B cell (primary cell): ENCODE results near the gene MSH3. TPM values are rescaled to one million over a fixed set of nuclear protein-coding genes. Genes with fewer than 3 reads are reported as not detected.

Experiments used
- ATAC-seq: fragments of 200-7000 bp; cut with Tn5 transposase; one replicate; pipeline ENCODE4 v1.10.0; 2021; ENCODE audit warnings: low read depth, mild to moderate bottlenecking, moderate number of reproducible peaks, moderate library complexity
- CTCF ChIA-PET: fragments of 350-600 bp; sonication (Branson Sonifier 250); formaldehyde crosslinking; loops from one replicate; lab custom pipeline; 2021; ENCODE audit warnings: antibody characterized with exemption, inconsistent platforms; lab: Charles Lee
- POLR2A ChIA-PET: fragments of 350-600 bp; sonication (Branson Sonifier 250); formaldehyde crosslinking; loops from one replicate; lab custom pipeline; 2021; ENCODE audit warnings: antibody characterized with exemption; lab: Charles Lee
- DNase-seq: peaks from one replicate; pipeline ENCODE4 v3.0.0; 2013
- H2AFZ ChIP-seq: 2 replicates; pipeline ENCODE4 v1.6.1; 2012; ENCODE audit warnings: mild to moderate bottlenecking, low read depth, low read length; ENCODE audit not compliant: insufficient read depth, poor library complexity, severe bottlenecking
- H3K27ac ChIP-seq, 2 donors: 1 replicate in 1 of 2; 2 replicates in 1 of 2; pipeline ENCODE4 v1.5.1; 2012 to 2013; ENCODE audit warnings: low read length in 2 of 2, mild to moderate bottlenecking in 2 of 2, moderate library complexity in 1 of 2
- H3K27me3 ChIP-seq, 4 experiments: fragments of 200-600 bp in 1 of 4; sonication (generic) in 1 of 4; replicated peaks in 1 of 4; 1 replicate in 2 of 4; 2 replicates in 2 of 4; pipeline versions ENCODE4 v1.6.1 to v1.7.0; 2013 to 2016; ENCODE audit warnings: low read length in 3 of 4, mild to moderate bottlenecking in 2 of 4, mixed read lengths in 1 of 4, moderate library complexity in 1 of 4; ENCODE audit not compliant: insufficient read depth in 4 of 4, control insufficient read depth in 3 of 4; ENCODE audit errors: control extremely low read depth in 1 of 4
- H3K36me3 ChIP-seq, 2 experiments: replicated peaks in 1 of 2; 1 replicate in 1 of 2; 2 replicates in 1 of 2; pipeline versions ENCODE4 v1.6.1 to v1.7.1; 2013; ENCODE audit warnings: low read length in 1 of 2; ENCODE audit not compliant: insufficient read depth in 2 of 2, control insufficient read depth in 1 of 2; ENCODE audit errors: control extremely low read depth in 1 of 2, extremely low read depth in 1 of 2
- H3K4me1 ChIP-seq, 2 donors: fragments of 200-600 bp in 1 of 2; sonication (generic) in 1 of 2; 1 replicate in 1 of 2; 2 replicates in 1 of 2; pipeline versions ENCODE4 v1.5.1 to v1.6.1; 2013 to 2017; ENCODE audit warnings: low read length in 2 of 2; ENCODE audit not compliant: control insufficient read depth in 2 of 2, insufficient read depth in 2 of 2
- H3K4me2 ChIP-seq: replicated peaks from 2 replicates; pipeline ENCODE3; 2012; ENCODE audit warnings: mild to moderate bottlenecking, low read depth, low read length; ENCODE audit not compliant: poor library complexity, severe bottlenecking
- H3K4me3 ChIP-seq, 5 experiments: fragments of 200-600 bp in 1 of 5; sonication (generic) in 1 of 5; 1 replicate in 3 of 5; 2 replicates in 2 of 5; pipeline versions ENCODE4 v1.5.1 to v1.7.0; 2011 to 2016; ENCODE audit warnings: low read length in 4 of 5, mild to moderate bottlenecking in 4 of 5, low read depth in 2 of 5, control low read depth in 1 of 5, moderate library complexity in 1 of 5; ENCODE audit not compliant: insufficient read depth in 1 of 5; ENCODE audit errors: control extremely low read depth in 1 of 5, extremely low read depth in 1 of 5
- H3K79me2 ChIP-seq: fragments of 200-600 bp; sonication (generic); one replicate; pipeline ENCODE4 v1.6.0; 2016; ENCODE audit warnings: low read length; ENCODE audit not compliant: control insufficient read depth, insufficient read depth
- H3K9ac ChIP-seq: fragments of 200-600 bp; sonication (generic); 2 replicates; pipeline ENCODE4 v1.6.1; 2017; ENCODE audit warnings: mild to moderate bottlenecking, low read length, moderate library complexity
- H3K9me3 ChIP-seq, 3 donors: one replicate each; pipeline versions ENCODE4 v1.6.1 to v1.7.1; 2013; ENCODE audit warnings: low read length in 2 of 3; ENCODE audit not compliant: control insufficient read depth in 2 of 3, insufficient read depth in 1 of 3; ENCODE audit errors: control extremely low read depth in 1 of 3
- H4K20me1 ChIP-seq: 2 replicates; pipeline ENCODE4 v1.6.0; 2012; ENCODE audit warnings: mild to moderate bottlenecking, low read length; ENCODE audit not compliant: insufficient read depth, control insufficient read depth, poor library complexity, severe bottlenecking
- H3K27ac Mint-ChIP-seq: one replicate; pipeline ENCODE4 v1.8.0; 2021; ENCODE audit warnings: mixed read lengths
- H3K27me3 Mint-ChIP-seq: one replicate; pipeline ENCODE4 v1.8.0; 2021; ENCODE audit warnings: mixed read lengths
- H3K4me1 Mint-ChIP-seq: one replicate; pipeline ENCODE4 v1.8.0; 2021; ENCODE audit warnings: mixed read lengths
- H3K4me3 Mint-ChIP-seq: one replicate; pipeline ENCODE4 v1.8.0; 2021; ENCODE audit warnings: mixed read lengths
- H3K9me3 Mint-ChIP-seq: one replicate; pipeline ENCODE4 v1.8.0; 2022; ENCODE audit warnings: mixed read lengths; ENCODE audit not compliant: insufficient read depth
- CTCF ChIP-seq: fragments of 200-600 bp; IDR thresholded peaks from one replicate; pipeline ENCODE4 v1.8.0; 2022; ENCODE audit warnings: antibody characterized with exemption, mild to moderate bottlenecking
- EZH2 ChIP-seq: IDR thresholded peaks from 2 replicates; pipeline ENCODE4 v1.6.1; 2012; ENCODE audit warnings: borderline replicate concordance, low read depth, mild to moderate bottlenecking, moderate library complexity, low read length; ENCODE audit not compliant: insufficient read depth, poor library complexity, severe bottlenecking
- WGBS: methylation state at CpG from one replicate; pipeline ENCODE4 v1.1.5; 2013; ENCODE audit warnings: missing lambda C conversion rate; ENCODE audit not compliant: insufficient coverage; 5-methylcytosine and 5-hydroxymethylcytosine counted together
- intact Hi-C: fragments of 100-400 bp; cut with micrococcal nuclease; formaldehyde crosslinking; loops from one replicate; pipeline ENCODE4 v1.10.0; 2022
- polyA plus RNA-seq: library from polyadenylated mRNA; depleted of rRNA; stranded (reverse); fragments of >200 nt; gene quantifications from 2 replicates; pipeline ENCODE4 v1.2.3, GENCODE V29; 2012
- total RNA-seq, 2 donors: library from RNA; stranded (reverse); fragments of 120-200 nt in 1 of 2; gene quantifications; 1 replicate in 1 of 2; 2 replicates in 1 of 2; pipeline versions ENCODE4 v1.2.3 to v1.2.4, GENCODE V29; 2013 to 2022

The MSH3 gene
- total and polyA plus RNA-seq, 2 donors (not counting 1 experiment from before 2014, with no cell fraction given) = 3.5 to 26.3 TPM

DNA sequence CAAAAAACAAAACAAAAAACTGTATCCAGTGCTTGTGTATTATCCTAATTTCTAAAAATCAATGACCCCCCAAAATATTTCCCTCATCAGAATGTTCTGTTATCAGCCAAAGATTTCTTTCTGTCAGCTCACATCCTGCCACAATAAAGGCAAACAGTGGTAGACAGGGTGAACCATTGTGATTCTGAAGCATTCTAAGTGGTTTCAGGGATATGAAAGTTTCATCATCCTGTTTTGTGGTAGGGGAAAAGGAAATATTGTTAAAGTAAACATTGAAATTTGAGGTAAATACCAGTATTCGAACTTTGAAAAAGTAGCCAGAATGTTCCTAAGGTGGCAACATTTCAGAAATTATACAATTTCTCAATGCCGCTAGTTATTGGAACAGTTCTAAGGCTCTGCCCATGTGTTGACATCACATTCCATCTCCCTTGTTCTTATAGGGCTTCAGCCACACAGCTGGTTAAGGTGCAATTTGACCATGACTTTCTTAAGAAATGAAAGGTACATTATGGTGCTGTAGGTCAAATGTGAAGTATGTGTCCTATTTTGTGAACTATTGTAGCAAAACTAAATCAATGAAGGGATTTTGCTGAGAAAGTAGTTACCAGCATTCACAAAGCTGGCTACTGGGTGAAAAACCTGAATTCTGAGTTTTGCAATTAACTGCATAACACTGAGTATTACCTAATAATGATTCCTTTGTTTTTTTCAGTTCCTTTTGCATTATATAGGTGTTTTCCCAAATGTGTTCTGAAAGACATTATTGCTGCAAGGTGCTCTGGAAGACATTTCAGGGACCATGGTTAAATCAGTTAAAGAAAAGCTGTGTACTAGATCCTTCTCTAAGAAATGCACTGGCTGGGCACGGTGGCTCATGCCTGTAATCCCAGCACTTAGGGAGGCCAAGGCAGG, 198.1 kb downstream of the MSH3 start:
- no peak for TF ChIP-seq EZH2
- no peak for TF ChIP-seq CTCF
- H3K36me3 ChIP-seq = peaks cover 3 to 28% of the 10 kb centered on the region in 2 experiments
- no peaks in the 10 kb centered on the region for H3K4me1 ChIP-seq
- H3K9ac ChIP-seq = no peak overlapping the region
- H3K4me2 ChIP-seq = no peak overlapping the region
- WGBS = 100% methylated on average over 2 of the region's 3 CpGs
- no peak overlapping the region for H2AFZ ChIP-seq
- no peak overlapping the region for H3K27ac ChIP-seq
- no peak overlapping the region for H3K27ac Mint-ChIP-seq
- no peaks in the 10 kb centered on the region for H3K27me3 ChIP-seq
- H3K27me3 Mint-ChIP-seq = no peaks in the 10 kb centered on the region
- peaks cover 3 to 20% (median 17%) of the 10 kb centered on the region in 3 donors for H3K9me3 ChIP-seq
- intact Hi-C loops = no loop called here
- ChIA-PET POLR2A (no interaction called here), CTCF (no interaction called here)
- peaks cover 8% of the 10 kb centered on the region for H3K9me3 Mint-ChIP-seq
- H3K4me1 Mint-ChIP-seq = no peaks in the 10 kb centered on the region
- no peak overlapping the region for H3K4me3 Mint-ChIP-seq
- ATAC-seq (no peak), DNase-seq (no peak)
- H3K4me3 ChIP-seq = no peak overlapping the region
- H3K79me2 ChIP-seq = no peaks in the 10 kb centered on the region
- no peaks in the 10 kb centered on the region for H4K20me1 ChIP-seq

DNA sequence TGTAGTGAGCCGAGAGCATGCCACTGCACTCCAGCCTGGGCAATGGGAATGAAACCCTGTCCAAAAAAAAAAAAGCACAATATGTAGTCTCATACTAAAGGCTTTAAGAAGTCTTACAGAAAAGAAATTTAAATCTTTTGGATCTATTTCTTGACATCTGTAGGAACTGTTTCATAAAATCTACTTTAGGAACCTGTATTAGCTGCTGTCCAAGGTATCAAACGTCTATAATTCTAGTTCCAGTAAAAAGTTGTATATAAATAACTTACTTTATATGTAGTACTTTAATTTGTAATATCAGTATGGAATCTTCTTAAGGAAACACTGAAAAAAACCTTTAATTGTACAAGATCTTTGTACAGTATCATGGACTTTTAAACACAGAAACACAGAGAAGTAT, 199.0 kb downstream of the MSH3 start:
- Histone ChIP-seq H3K4me1 (no peaks in the 10 kb centered on the region), H3K9me3 (peaks cover 4 to 22% (median 13%) of the 10 kb centered on the region in 3 donors), H3K27me3 (no peaks in the 10 kb centered on the region), H3K4me3 (no peak overlapping the region), H3K4me2 (no peak overlapping the region), H4K20me1 (no peaks in the 10 kb centered on the region), H3K27ac (no peak overlapping the region), H3K79me2 (no peaks in the 10 kb centered on the region), H3K9ac (no peak overlapping the region), H3K36me3 (peaks cover 3 to 27% of the 10 kb centered on the region in 2 experiments), H2AFZ (no peak overlapping the region)
- TF ChIP-seq EZH2 = no peak
- TF ChIP-seq CTCF = no peak
- Mint-ChIP-seq H3K9me3 (peaks cover 8% of the 10 kb centered on the region), H3K4me3 (no peak overlapping the region), H3K27ac (no peak overlapping the region), H3K27me3 (no peaks in the 10 kb centered on the region), H3K4me1 (no peaks in the 10 kb centered on the region)
- 100% methylated on average over 1 of the region's 2 CpGs for WGBS
- POLR2A ChIA-PET = no interaction called here
- CTCF ChIA-PET = no interaction called here
- intact Hi-C loops = no loop called here
- ATAC-seq (no peak), DNase-seq (no peak)
